NB4 (cell line): Measurements from ENCODE around the gene LAMA3.

Experiments used
- CTCF ChIP-seq: IDR thresholded peaks from one replicate; pipeline ENCODE4 v1.5.1; 2012; ENCODE audit warnings: low read depth, low read length
- MAX ChIP-seq: IDR thresholded peaks from 2 replicates; pipeline ENCODE4 v1.6.1; 2011; ENCODE audit warnings: low read depth, low read length
- MYC ChIP-seq: IDR thresholded peaks from 2 replicates; pipeline ENCODE4 v1.6.1; 2011; ENCODE audit warnings: low read depth, low read length
- POLR2A ChIP-seq: IDR thresholded peaks from 2 replicates; pipeline ENCODE4 v1.6.1; 2011; ENCODE audit warnings: mild to moderate bottlenecking; ENCODE audit not compliant: insufficient read length; ENCODE audit errors: extremely low read depth

- no peak for TF ChIP-seq MAX
- no peak for TF ChIP-seq POLR2A
- TF ChIP-seq CTCF: no peak
- TF ChIP-seq MYC: no peak
These were observed 193.5 kb downstream of the LAMA3 start for GRCh38 chr18:23882616-23883276.
